Measurements from ENCODE around the gene NTNG2.

GRCh38 chr9:132234535-132234934, 72.7 kb downstream of the NTNG2 start:
- TF ChIP-seq CTCF (IDR thresholded peaks at IDR 0.05; ENCODE audit: poor library complexity, severe bottlenecking) (no peak), MXI1 (conservative IDR thresholded peaks at IDR 0.05; ENCODE audit: poor library complexity, severe bottlenecking) (no peak), EZH2 (IDR thresholded peaks at IDR 0.05; ENCODE audit: borderline replicate concordance, insufficient read depth, low read length, poor library complexity, severe bottlenecking) (no peak), EP300 (conservative IDR thresholded peaks at IDR 0.05; ENCODE audit: poor library complexity, severe bottlenecking) (no peak), TAF1 (IDR thresholded peaks at IDR 0.05; ENCODE audit: low read depth) (no peak), RAD21 (conservative IDR thresholded peaks at IDR 0.05) (no peak), POLR2AphosphoS5 (IDR thresholded peaks at IDR 0.05) (no peak), REST (IDR thresholded peaks at IDR 0.05; ENCODE audit: borderline replicate concordance) (no peak)

All from neural cell (in vitro differentiated cells).